ENCODE data around the gene PPCS. TPM values are rescaled to one million over a fixed set of nuclear protein-coding genes. Genes with fewer than 3 reads are reported as not detected.

The PPCS gene
- total and polyA plus RNA-seq, 2 of the 8 experiments (the other 6 are each of a cell fraction or from before 2014, with no cell fraction given), result 24.5 to 35.3 TPM

DNA sequence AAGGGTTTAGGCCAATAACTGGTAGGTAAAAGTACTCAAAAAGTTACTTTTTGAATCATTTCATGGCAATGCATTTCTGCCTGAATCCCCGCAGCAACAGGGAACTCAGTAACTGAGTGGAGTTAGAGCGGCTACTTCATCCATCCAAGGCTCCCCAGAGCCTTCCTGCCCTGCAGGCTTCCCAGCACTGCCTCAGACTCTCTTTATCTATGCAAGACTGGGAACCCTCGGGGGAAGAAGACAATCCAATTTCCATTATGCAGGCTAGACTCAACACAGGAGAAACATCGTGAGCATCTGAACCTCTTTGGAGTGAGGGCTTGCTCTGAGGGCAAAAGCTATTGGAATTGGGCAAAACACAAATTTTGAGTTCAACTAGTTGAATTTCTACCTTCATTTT, 23.6 kb upstream of the PPCS start:
- Histone ChIP-seq H3K9ac (replicated peaks in 1 of 4; ENCODE audit: extremely low read depth in 1 of 4, low read depth in 3 of 4, low read length in 3 of 4) (no peak overlapping the region), H3K36me3 (ENCODE audit: control insufficient read depth in 2 of 4, insufficient read depth in 4 of 4, low read length in 3 of 4) (no peaks in the 10 kb centered on the region), H2BK15ac (ENCODE audit: low read length) (no peak overlapping the region), H4K20me1 (replicated peaks in 1 of 2; ENCODE audit: control insufficient read depth in 1 of 2, insufficient read depth in 2 of 2, low read length in 2 of 2) (no peaks in the 10 kb centered on the region), H2AK5ac (ENCODE audit: low read depth, low read length) (no peak overlapping the region), H2BK120ac (replicated peaks; ENCODE audit: low read depth, low read length) (no peak overlapping the region), H3K9me3 (ENCODE audit: insufficient read depth in 2 of 2, low read depth in 1 of 2, low read length in 1 of 2) (no peaks in the 10 kb centered on the region; a peak in 1 of 4 replicates), H3K14ac (ENCODE audit: insufficient read length) (no peak overlapping the region), H4K5ac (ENCODE audit: insufficient read length, low read depth, low read length) (no peak overlapping the region), H2BK12ac (ENCODE audit: low read depth, low read length) (no peak overlapping the region), H3K18ac (ENCODE audit: extremely low read depth, low read length) (no peak overlapping the region), H4K91ac (replicated peaks; ENCODE audit: insufficient read length, low read length) (no peak overlapping the region), H3K4me3 (ENCODE audit: extremely low read depth in 1 of 4, insufficient read depth in 2 of 4, low read depth in 3 of 4, low read length in 4 of 4) (no peak overlapping the region), H3K23me2 (ENCODE audit: low read depth, low read length) (no peaks in the 10 kb centered on the region), H3K27ac (ENCODE audit: low read depth, low read length) (no peak overlapping the region), H3K4ac (replicated peaks; ENCODE audit: insufficient read length, low read depth, low read length) (no peak overlapping the region), H2BK20ac (ENCODE audit: low read length) (no peak overlapping the region), H3K79me1 (ENCODE audit: low read depth, low read length) (no peaks in the 10 kb centered on the region), H3K56ac (replicated peaks; ENCODE audit: insufficient read length, low read depth, low read length) (no peak overlapping the region), H2BK5ac (ENCODE audit: low read depth, low read length) (no peak overlapping the region), H3K79me2 (ENCODE audit: control insufficient read depth in 1 of 2, insufficient read depth in 2 of 2, low read length in 2 of 2) (no peaks in the 10 kb centered on the region), H2AFZ (ENCODE audit: low read length) (no peak overlapping the region), H3K4me2 (ENCODE audit: insufficient read depth in 1 of 2, low read depth in 2 of 2, low read length in 2 of 2) (no peak overlapping the region), H4K8ac (ENCODE audit: extremely low read depth, insufficient read depth, low read length) (no peak overlapping the region), H3K23ac (ENCODE audit: insufficient read length) (no peak overlapping the region), H3K27me3 (replicated peaks in 1 of 4; ENCODE audit: control insufficient read depth in 3 of 4, extremely low read depth in 1 of 4, insufficient read depth in 3 of 4, low read length in 3 of 4) (no peaks in the 10 kb centered on the region), H3K4me1 (replicated peaks in 1 of 4; ENCODE audit: control insufficient read depth in 3 of 4, insufficient read depth in 4 of 4, low read length in 3 of 4) (no peaks in the 10 kb centered on the region)
- ChIA-PET POLR2A (ENCODE audit: partially characterized antibody) (interaction anchor here (1.6 to 2.6 kb wide), 2 partner anchors 15 to 19 kb away, joined by 3 to 6 read pairs; no protein-coding TSS in a partner anchor), CTCF (ENCODE audit: partially characterized antibody) (interaction anchor here (0.6 kb wide), 1 partner anchor 28 kb away, joined by 3 read pairs; no protein-coding TSS in a partner anchor)
- WGBS, 2 experiments (ENCODE audit: extremely low coverage in 1 of 2, insufficient coverage in 1 of 2, insufficient read length in 1 of 2, insufficient replicate concordance in 2 of 2, low coverage in 1 of 2, low lambda C conversion rate in 2 of 2, missing lambda C conversion rate in 1 of 2), result 87% methylated on average over 4 of the region's 4 CpGs; no CpG with 5 or more reads in 1 of the 2 experiments
- FAIRE-seq (no peak), DNase-seq (ENCODE audit: low read depth in 1 of 2, low spot score in 2 of 2) (no peak)
- TF ChIP-seq, protein P1, sequence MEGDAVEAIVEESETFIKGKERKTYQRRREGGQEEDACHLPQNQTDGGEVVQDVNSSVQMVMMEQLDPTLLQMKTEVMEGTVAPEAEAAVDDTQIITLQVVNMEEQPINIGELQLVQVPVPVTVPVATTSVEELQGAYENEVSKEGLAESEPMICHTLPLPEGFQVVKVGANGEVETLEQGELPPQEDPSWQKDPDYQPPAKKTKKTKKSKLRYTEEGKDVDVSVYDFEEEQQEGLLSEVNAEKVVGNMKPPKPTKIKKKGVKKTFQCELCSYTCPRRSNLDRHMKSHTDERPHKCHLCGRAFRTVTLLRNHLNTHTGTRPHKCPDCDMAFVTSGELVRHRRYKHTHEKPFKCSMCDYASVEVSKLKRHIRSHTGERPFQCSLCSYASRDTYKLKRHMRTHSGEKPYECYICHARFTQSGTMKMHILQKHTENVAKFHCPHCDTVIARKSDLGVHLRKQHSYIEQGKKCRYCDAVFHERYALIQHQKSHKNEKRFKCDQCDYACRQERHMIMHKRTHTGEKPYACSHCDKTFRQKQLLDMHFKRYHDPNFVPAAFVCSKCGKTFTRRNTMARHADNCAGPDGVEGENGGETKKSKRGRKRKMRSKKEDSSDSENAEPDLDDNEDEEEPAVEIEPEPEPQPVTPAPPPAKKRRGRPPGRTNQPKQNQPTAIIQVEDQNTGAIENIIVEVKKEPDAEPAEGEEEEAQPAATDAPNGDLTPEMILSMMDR (IDR thresholded peaks at IDR 0.05; ENCODE audit: control extremely low read depth in 1 of 3, insufficient read depth in 1 of 3, low read depth in 1 of 3, low read length in 3 of 3), result no peak
- TF ChIP-seq BRCA1 (IDR thresholded peaks at IDR 0.05; ENCODE audit: low read depth, low read length) (no peak), JUN (IDR thresholded peaks at IDR 0.05; ENCODE audit: low read depth, low read length) (no peak), SRF (IDR thresholded peaks at IDR 0.05; ENCODE audit: low read depth, low read length) (no peak), PHF8 (conservative IDR thresholded peaks at IDR 0.05; ENCODE audit: low read depth, low read length) (no peak), KDM5A (IDR thresholded peaks at IDR 0.05; ENCODE audit: low read length) (no peak), RNF2 (IDR thresholded peaks at IDR 0.05; ENCODE audit: borderline replicate concordance, low read depth, low read length, missing control alignments, poor library complexity, severe bottlenecking) (no peak), FOSL1 (IDR thresholded peaks at IDR 0.05; ENCODE audit: insufficient read depth, low read depth, low read length) (no peak), SP4 (IDR thresholded peaks at IDR 0.05; ENCODE audit: low read length) (no peak), RAD21 (IDR thresholded peaks at IDR 0.05 in 1 of 2, conservative IDR thresholded peaks at IDR 0.05 in 1 of 2; ENCODE audit: low read depth in 2 of 2, low read length in 2 of 2) (no peak), CHD1 (IDR thresholded peaks at IDR 0.05; ENCODE audit: low read depth, low read length) (no peak), SIX5 (IDR thresholded peaks at IDR 0.05; ENCODE audit: low read depth, low read length) (no peak)
